GM13976 (cell line): ENCODE results near the gene DPT.

Source experiments
- DNase-seq: peaks from one replicate; pipeline ENCODE4 v3.0.0; 2012; ENCODE audit warnings: low spot score
- in situ Hi-C: fragments of 300-500 bp; cut with MboI; formaldehyde crosslinking; loops from one replicate; pipeline ENCODE4 v1.12.0; 2022; ENCODE audit warnings: low sequenced_read_pairs, mixed read lengths, inconsistent platforms; ENCODE audit not compliant: unreplicated experiment
- TF ChIP-seq, protein P1 (sequence below): IDR thresholded peaks from 2 replicates; pipeline ENCODE4 v1.5.1; 2012; ENCODE audit warnings: borderline replicate concordance, mild to moderate bottlenecking; ENCODE audit not compliant: insufficient read depth; ENCODE audit errors: extremely low read depth, missing control alignments, control extremely low read depth

The DPT gene

DNA sequence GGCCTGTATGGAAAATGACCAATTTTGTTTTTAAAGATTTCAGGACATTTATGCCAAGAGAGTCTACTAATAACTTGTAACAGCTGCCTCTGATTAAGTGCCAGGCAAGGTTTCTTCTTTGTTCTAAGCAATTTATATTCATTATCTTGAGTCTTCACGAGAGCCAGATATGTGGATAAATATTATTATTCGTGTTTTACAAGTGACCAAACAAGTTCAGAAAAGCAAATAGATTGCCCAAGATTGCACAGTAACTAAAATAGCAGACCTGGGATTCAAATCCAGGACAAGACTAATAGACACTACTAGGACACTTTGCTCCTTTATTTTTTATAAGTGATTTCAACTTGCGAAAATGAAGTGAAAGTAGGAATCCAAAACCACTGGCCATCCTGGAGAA, 30.1 kb upstream of the DPT start:
- DNase-seq, result no peak
- in situ Hi-C loops, result no loop called here
- TF ChIP-seq, protein P1, sequence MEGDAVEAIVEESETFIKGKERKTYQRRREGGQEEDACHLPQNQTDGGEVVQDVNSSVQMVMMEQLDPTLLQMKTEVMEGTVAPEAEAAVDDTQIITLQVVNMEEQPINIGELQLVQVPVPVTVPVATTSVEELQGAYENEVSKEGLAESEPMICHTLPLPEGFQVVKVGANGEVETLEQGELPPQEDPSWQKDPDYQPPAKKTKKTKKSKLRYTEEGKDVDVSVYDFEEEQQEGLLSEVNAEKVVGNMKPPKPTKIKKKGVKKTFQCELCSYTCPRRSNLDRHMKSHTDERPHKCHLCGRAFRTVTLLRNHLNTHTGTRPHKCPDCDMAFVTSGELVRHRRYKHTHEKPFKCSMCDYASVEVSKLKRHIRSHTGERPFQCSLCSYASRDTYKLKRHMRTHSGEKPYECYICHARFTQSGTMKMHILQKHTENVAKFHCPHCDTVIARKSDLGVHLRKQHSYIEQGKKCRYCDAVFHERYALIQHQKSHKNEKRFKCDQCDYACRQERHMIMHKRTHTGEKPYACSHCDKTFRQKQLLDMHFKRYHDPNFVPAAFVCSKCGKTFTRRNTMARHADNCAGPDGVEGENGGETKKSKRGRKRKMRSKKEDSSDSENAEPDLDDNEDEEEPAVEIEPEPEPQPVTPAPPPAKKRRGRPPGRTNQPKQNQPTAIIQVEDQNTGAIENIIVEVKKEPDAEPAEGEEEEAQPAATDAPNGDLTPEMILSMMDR, result no peak

DNA sequence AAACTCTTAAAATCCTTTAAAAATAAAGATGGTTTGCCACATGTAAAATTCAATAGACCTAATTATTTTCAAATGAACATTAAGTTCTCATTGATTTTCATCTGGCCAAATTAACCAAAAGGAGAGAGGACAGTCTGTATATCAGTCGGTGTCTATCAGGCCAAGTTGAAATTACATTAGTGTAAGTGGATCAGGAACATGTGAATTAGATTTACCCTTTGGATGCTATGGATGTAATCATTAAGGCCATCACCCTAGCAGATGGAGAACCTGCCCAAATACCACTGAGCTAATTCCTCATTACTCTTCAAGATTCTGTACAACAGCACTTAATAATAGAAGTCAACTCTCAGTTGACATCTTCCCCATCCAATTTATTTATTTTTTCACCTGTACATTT, 29.5 kb upstream of the DPT start:
- in situ Hi-C loops, result no loop called here
- TF ChIP-seq, protein P1, result no peak
- no peak for DNase-seq

DNA sequence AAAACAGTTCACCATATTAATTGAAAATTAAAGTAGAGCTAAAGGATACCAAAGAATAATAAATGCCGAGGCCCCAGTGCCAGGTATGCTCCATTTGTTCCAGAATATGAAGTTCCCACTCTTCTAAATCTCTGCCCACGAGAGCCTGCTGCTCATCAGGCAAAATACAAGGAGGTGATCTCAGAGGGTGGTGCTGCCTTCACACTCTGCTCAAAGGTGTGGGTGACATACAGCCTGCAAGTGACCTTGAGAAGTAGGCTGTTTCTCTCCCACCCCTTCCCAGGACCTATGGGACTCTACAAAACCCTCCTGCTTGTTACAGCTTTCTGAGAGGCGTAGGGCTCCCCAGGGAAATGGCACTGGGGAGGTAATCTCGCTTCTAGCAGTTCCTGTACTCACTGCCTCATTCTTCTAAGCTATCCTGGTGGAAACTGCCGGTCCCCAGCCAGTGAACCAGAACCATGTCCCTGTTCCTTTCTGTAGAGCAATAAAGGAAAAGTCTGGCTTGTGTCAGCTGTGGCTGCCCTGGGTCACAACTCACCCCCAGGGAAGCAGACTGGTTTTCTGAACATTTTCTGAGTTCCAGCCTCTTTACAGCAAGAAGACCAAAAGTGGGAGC, 26.9 kb upstream of the DPT start:
- no peak for DNase-seq
- TF ChIP-seq, protein P1, result no peak
- in situ Hi-C loops, result no loop called here

DNA sequence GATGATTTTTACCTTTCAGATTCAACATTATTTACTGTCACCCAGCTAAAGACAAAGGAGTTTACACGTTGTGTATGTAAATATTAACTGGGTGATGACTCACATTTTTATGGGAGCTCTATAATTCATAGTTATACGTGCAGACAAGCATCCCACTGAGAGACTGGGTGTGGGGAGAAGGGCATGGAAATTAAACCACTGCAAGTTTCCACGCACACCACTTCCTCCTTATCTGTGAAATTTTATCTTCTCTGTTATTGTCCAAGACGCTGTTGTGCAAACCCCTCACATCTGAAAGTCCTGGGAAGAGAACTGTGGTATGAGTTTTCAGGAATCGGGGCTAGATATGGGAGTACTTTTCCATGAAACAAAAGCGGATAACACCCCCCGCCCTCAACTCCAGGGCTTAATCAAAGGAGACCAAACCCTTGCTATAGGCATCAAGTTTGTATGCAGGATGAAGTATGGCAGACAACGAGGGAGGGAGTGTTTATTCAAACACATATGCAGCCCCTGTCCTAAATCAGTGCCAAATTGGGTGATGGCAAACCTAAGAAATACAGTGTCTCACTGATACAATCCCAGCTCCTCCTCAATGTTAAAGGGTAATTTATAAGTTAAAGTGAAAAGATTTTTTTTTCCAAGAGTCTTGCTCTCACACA, 23.3 kb upstream of the DPT start:
- TF ChIP-seq, protein P1, result no peak
- DNase-seq, result no peak
- in situ Hi-C loops, result no loop called here

DNA sequence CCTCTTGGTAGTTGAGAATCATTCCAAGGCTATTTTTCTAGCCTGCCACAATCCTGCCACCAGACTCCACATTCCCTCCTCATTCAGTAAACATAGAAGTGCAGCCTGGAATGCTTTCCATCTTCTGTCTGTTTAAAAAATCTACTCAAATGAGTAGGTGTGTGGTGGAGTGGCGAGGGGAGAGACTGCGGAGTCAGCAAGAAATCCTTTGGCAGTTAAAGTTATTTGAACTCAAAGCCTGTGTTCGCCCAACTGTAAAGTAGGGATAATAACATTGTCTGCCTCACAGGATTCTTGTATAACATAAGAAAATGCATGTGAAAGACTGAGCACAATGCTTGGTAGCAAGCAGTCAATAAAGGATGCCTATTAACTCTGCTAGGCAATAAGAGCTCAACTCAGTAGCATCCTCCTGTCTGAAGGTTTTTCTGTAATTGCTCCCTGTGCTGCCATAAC, 22.2 kb upstream of the DPT start:
- TF ChIP-seq, protein P1, result no peak
- no peak for DNase-seq
- in situ Hi-C loops, result no loop called here

DNA sequence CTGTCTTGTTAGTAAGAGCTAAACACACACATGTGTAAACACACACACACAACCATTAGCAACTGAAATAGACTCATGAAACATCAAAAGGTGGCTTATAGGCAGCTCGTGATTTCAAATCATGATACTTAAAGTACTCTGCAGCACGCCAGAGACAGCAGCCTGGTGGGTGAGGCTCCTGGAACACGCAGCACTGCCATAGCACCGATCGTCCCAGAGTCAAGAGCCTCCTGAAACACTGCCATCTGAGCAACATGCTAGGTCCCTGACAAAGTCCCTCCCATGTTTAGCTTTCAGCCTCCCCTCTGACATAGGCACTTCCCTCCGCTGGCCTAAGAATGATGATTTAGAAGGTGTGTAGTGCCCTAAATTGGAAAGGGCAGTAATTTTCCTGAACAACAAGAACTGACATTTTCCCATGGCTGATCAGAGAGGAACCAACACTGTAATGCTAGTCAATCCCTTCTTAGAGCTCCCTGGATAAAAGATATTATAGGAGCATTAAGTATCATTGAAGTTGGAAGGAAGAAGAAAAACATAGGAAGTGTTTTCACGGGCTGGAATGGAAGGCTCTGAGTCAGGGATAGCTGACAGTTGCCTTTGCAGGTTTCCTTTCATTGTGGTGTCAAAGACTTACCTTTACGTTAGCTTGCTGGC, 14.1 kb upstream of the DPT start:
- in situ Hi-C loops, result no loop called here
- no peak for DNase-seq
- TF ChIP-seq, protein P1, result no peak

DNA sequence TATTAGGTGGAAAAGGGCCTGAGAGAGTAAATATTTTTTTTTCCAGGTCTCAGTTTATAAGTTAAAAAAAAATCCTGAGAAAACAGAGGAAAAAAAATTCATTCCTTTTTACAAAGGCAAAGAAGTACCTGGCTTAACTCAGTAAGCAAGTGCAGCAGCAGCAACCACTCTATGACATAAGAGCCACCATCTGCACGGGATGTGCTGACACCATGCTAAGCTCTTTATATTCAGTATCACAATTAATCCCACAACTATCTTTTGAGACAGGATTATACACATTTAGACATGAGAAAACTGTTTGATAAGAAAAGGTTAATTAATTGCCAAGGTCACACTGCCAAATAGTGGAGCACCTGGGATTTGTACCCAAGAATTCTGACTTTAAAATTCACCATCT, 13.4 kb upstream of the DPT start:
- in situ Hi-C loops, result no loop called here
- TF ChIP-seq, protein P1, result no peak
- no peak for DNase-seq
